C1 segment of cervical spinal cord (tissue), 14 donors: Measurements from ENCODE around the gene BDH1.

Source experiments
- DNase-seq, 14 donors: peaks; one replicate each; lab custom pipeline; 2025; lab: John Stamatoyannopoulos, UW

BDH1 gene

DNA sequence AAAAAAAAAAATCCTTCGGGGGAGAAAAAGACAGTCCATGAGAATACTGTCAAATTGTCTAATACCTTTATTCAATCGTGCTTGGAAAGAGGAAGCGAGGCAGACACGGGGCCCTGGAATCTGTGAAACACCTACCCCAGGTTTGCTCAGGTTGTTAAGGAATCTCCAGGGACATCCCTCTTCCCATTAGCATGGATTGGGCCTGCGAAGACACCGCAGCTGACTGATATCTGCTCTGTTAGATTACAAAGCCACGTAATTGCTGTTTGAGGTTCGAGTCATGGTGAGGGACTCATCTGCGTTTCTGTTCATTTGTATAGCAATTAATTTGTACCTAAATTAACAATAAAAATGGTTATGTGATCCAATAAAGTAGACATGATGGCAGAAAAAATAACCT, 91.0 kb downstream of the BDH1 start:
- DNase-seq: no peak

DNA sequence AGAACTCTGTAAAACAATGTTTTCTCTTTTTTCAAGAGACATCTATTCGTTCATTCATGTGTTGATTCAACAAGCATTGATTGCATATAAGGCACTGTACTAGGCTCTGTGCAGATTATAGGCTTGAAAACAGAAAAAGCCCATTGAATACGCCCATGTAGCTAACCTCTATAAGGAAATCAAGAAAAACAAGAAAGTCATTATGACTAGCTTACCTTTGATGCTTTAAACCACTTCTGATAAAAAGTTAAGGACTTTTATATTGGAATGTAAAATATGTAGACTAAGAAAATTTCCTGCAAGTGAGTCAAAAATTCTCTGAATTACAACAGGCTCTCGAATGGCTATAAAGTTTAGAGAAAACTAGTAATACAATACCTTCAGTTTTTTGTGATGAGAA, 92.5 kb downstream of the BDH1 start:
- no peak for DNase-seq

DNA sequence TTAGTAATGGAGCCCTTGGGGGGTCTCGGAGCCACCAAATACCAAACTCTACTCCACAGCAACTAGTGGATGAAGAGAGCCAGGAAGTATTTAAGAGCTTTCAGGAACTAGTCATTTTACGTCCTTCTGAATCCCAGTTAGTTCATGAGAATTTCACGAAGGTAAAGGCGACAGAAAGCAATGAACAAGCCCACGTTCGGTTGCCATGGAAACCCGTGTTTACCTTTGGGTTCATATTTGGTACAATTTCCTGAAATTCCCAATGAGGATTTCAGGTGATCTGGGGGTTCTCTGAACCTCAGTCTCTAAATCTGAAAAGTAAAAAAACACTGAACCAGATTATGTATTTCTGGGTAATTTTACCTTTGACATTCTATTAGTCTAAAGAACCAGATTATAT, 93.0 kb downstream of the BDH1 start:
- no peak for DNase-seq

DNA sequence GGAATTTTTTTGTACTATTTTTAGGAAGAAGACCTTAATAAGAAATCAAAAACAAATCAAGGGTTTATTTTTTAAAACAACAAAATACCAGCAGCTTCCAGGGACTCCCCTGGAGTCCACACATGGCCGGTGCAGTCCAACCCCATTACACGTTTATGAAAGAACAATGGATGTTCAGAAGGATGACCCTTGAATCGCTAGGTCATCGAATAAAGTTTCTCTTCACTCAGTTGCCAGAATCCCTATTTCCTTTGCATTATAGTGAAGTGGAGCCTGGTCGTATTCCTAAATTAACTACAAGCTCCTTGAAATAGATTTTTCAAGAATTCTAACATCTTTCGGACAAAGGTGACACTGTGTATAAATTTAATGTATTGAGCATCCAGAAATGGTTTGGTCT, 95.1 kb downstream of the BDH1 start:
- no peak for DNase-seq

DNA sequence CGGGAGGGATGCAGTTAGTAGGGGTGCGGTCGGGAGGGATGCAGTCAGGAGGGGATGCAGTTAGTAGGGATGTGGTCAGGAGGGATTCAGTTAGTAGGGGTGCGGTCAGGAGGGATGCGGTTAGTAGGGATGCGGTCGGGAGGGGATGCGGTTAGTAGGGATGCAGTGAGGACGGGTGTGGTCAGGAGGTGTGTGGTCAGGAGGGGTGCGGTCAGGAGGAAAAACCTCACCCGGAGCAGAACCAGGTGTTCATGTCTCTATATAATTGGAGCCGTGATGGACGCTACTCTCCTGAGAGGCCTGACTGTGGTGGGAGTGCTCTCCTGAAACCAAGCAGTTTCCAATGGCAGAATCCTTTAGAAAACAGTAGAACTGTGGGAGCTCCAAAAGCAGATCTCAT, 95.8 kb downstream of the BDH1 start:
- no peak for DNase-seq
